Hindlimb muscle (tissue), 1 donor: ENCODE measurements around the gene FNIP2. TPM values are rescaled to one million over a fixed set of nuclear protein-coding genes. Genes with fewer than 3 reads are reported as not detected.
"Not testable (repeated sequence)": the region's sequence is repeated elsewhere in the genome, so short reads cannot be mapped to it uniquely, and the experiment has no call there.

ENCODE experiments used
- DNase-seq: peaks from one replicate; pipeline ENCODE4 v3.0.0-alpha.2; 2013
- polyA plus RNA-seq: library from polyadenylated mRNA; unstranded; fragments of 120-200 nt; gene quantifications from one replicate; pipeline ENCODE4 v1.2.1, GENCODE V29; 2013; ENCODE audit not compliant: insufficient read length

FNIP2 gene
- polyA plus RNA-seq, 1 donor: 12.7 TPM

GRCh38 chr4:158875026-158875425, 106.2 kb downstream of the FNIP2 start:
- no peak for DNase-seq

- DNase-seq: no peak
These were observed 106.6 kb downstream of the FNIP2 start for GRCh38 chr4:158875455-158875854.

- no peak for DNase-seq
These were observed 108.2 kb downstream of the FNIP2 start for GRCh38 chr4:158877069-158877468.

- DNase-seq: not testable (repeated sequence)
These were observed 113.3 kb downstream of the FNIP2 start for GRCh38 chr4:158882142-158882541.

- no peak for DNase-seq
These were observed 115.5 kb downstream of the FNIP2 start for GRCh38 chr4:158884280-158884679.

GRCh38 chr4:158885564-158885963, 116.7 kb downstream of the FNIP2 start:
- no peak for DNase-seq

GRCh38 chr4:158890294-158890693, 121.5 kb downstream of the FNIP2 start:
- DNase-seq: no peak

- DNase-seq: no peak
These were observed 122.4 kb downstream of the FNIP2 start for GRCh38 chr4:158891256-158891655.

GRCh38 chr4:158894826-158895225, 126.0 kb downstream of the FNIP2 start:
- no peak for DNase-seq

GRCh38 chr4:158895797-158896576, 127.2 kb downstream of the FNIP2 start:
- DNase-seq: no peak

- DNase-seq: not testable (repeated sequence)
These were observed 127.9 kb downstream of the FNIP2 start for GRCh38 chr4:158896577-158897238.

GRCh38 chr4:158900408-158900807, 131.6 kb downstream of the FNIP2 start:
- not testable (repeated sequence) for DNase-seq

GRCh38 chr4:158902280-158903078, 133.7 kb downstream of the FNIP2 start:
- not testable (repeated sequence) for DNase-seq

- no peak for DNase-seq
These were observed 134.2 kb downstream of the FNIP2 start for GRCh38 chr4:158903079-158903456.

- DNase-seq: no peak
These were observed 134.7 kb downstream of the FNIP2 start for GRCh38 chr4:158903472-158904043.

- DNase-seq: no peak
These were observed 136.0 kb downstream of the FNIP2 start for GRCh38 chr4:158904815-158905214.

- no peak for DNase-seq
These were observed 137.2 kb downstream of the FNIP2 start for GRCh38 chr4:158906073-158906472.

GRCh38 chr4:158912390-158912789, 143.6 kb downstream of the FNIP2 start:
- peak; percentile 3 for DNase-seq

- peak; percentile 25 for DNase-seq
These were observed 144.0 kb downstream of the FNIP2 start for GRCh38 chr4:158912806-158913205.

- no peak for DNase-seq
These were observed 144.9 kb downstream of the FNIP2 start for GRCh38 chr4:158913766-158914165.

- peak; percentile 18 for DNase-seq
These were observed 145.4 kb downstream of the FNIP2 start for GRCh38 chr4:158914218-158914617.

- DNase-seq: no peak
These were observed 146.9 kb downstream of the FNIP2 start for GRCh38 chr4:158915683-158916241.
